SK-N-SH (cell line): ENCODE data around the gene EIF1B. TPM values are rescaled to one million over a fixed set of nuclear protein-coding genes. Genes with fewer than 3 reads are reported as not detected.
A peak's percentile ranks its signal among the peaks of the same experiment; 100 is the strongest.

Experiments
- CTCF ChIA-PET: fragments of 300-600, 350-600 bp; formaldehyde crosslinking; extraction: SDS; loops from one replicate; lab custom pipeline; 2021; lab: Yijun Ruan, JAX
- POLR2A ChIA-PET: fragments of 350-600 bp; sonication (Branson Sonifier 250); formaldehyde crosslinking; extraction: SDS; loops from one replicate; lab custom pipeline; 2020; ENCODE audit warnings: antibody characterized with exemption, inconsistent platforms; lab: Yijun Ruan, JAX
- DNase-seq: peaks from one replicate; pipeline ENCODE4 v3.0.0; 2012
- H2AFZ ChIP-seq: fragments of 200-600 bp; sonication (generic); 2 replicates; pipeline ENCODE4 v1.8.1; 2016; ENCODE audit warnings: antibody characterized with exemption, mild to moderate bottlenecking, low read depth
- H3F3A ChIP-seq: fragments of 200-600 bp; sonication (generic); replicated peaks from 2 replicates; pipeline ENCODE3; 2016; ENCODE audit warnings: antibody characterized with exemption, mild to moderate bottlenecking; ENCODE audit not compliant: insufficient read depth
- H3K27ac ChIP-seq, 2 experiments: fragments of 200-500 bp in 1 of 2; fragments of 200-600 bp in 1 of 2; sonication (Bioruptor generic) in 1 of 2; sonication (generic), shearing (Covaris generic) in 1 of 2; 2 replicates each; pipeline versions ENCODE4 v1.5.1 to v1.6.1; 2014 to 2016; ENCODE audit warnings: low read depth in 2 of 2, inconsistent platforms in 1 of 2, low read length in 1 of 2, mild to moderate bottlenecking in 1 of 2, mixed read lengths in 1 of 2
- H3K27me3 ChIP-seq: fragments of 200-600 bp; sonication (generic), shearing (Covaris generic); 2 replicates; pipeline ENCODE4 v1.6.1; 2016; ENCODE audit warnings: mixed run types; ENCODE audit not compliant: insufficient read depth
- H3K36me3 ChIP-seq, 2 experiments: fragments of 200-500 bp in 1 of 2; fragments of 200-600 bp in 1 of 2; sonication (Bioruptor generic) in 1 of 2; sonication (generic) in 1 of 2; replicated peaks in 1 of 2; 2 replicates each; pipeline versions ENCODE3 to v1.5.1; 2014 to 2016; ENCODE audit warnings: low read length in 1 of 2, mild to moderate bottlenecking in 1 of 2; ENCODE audit not compliant: insufficient read depth in 2 of 2, control insufficient read depth in 1 of 2
- H3K4me1 ChIP-seq, 2 experiments: fragments of 200-500 bp in 1 of 2; fragments of 200-600 bp in 1 of 2; sonication (Bioruptor generic) in 1 of 2; sonication (generic), shearing (Covaris generic) in 1 of 2; 2 replicates each; pipeline versions ENCODE4 v1.5.1 to v1.6.1; 2014 to 2016; ENCODE audit warnings: low read depth in 1 of 2, low read length in 1 of 2, mixed run types in 1 of 2; ENCODE audit not compliant: insufficient read depth in 2 of 2, control insufficient read depth in 1 of 2
- H3K4me2 ChIP-seq: fragments of 200-600 bp; sonication (generic), shearing (Covaris generic); 2 replicates; pipeline ENCODE4 v1.6.1; 2017; ENCODE audit warnings: mixed run types
- H3K4me3 ChIP-seq, 2 experiments: fragments of 200-500 bp in 1 of 2; fragments of 200-600 bp in 1 of 2; sonication (Bioruptor generic) in 1 of 2; sonication (generic), shearing (Covaris generic) in 1 of 2; 2 replicates each; pipeline versions ENCODE4 v1.5.1 to v1.8.1; 2014 to 2016; ENCODE audit warnings: low read depth in 2 of 2, inconsistent platforms in 1 of 2, low read length in 1 of 2, mild to moderate bottlenecking in 1 of 2, mixed read lengths in 1 of 2, moderate library complexity in 1 of 2
- H3K79me2 ChIP-seq: fragments of 200-600 bp; sonication (generic); 2 replicates; pipeline ENCODE4 v1.8.1; 2017; ENCODE audit warnings: mild to moderate bottlenecking; ENCODE audit not compliant: insufficient read depth
- H3K9ac ChIP-seq: fragments of 200-600 bp; sonication (generic); 2 replicates; pipeline ENCODE4 v1.6.1; 2017; ENCODE audit warnings: mixed run types
- H3K9me2 ChIP-seq: fragments of 200-600 bp; sonication (generic); 2 replicates; pipeline ENCODE4 v1.6.1; 2017; ENCODE audit warnings: mixed run types
- H3K9me3 ChIP-seq: fragments of 200-600 bp; sonication (generic); 2 replicates; pipeline ENCODE4 v1.6.1; 2017; ENCODE audit warnings: mixed run types, mild to moderate bottlenecking, moderate library complexity
- H4K20me1 ChIP-seq: fragments of 200-600 bp; sonication (generic); 2 replicates; pipeline ENCODE4 v1.6.1; 2017; ENCODE audit warnings: mild to moderate bottlenecking, mixed run types; ENCODE audit not compliant: insufficient read depth
- ELF1 ChIP-seq: IDR thresholded peaks from 2 replicates; pipeline ENCODE4 v1.4.0; 2012
- EP300 ChIP-seq, 2 experiments: IDR thresholded peaks; 2 replicates each; pipeline versions ENCODE4 v1.4.0 to v1.6.1; 2012; ENCODE audit warnings: borderline replicate concordance in 1 of 2, low read depth in 1 of 2, low read length in 1 of 2
- EZH2phosphoT487 ChIP-seq: fragments of 200-600 bp; sonication (generic); IDR thresholded peaks from 2 replicates; pipeline ENCODE4 v1.6.1; 2017; ENCODE audit warnings: low read depth, mixed run types, mild to moderate bottlenecking, antibody characterized with exemption, moderate library complexity, borderline replicate concordance
- FOSL2 ChIP-seq: IDR thresholded peaks from 2 replicates; pipeline ENCODE4 v1.4.0; 2012; ENCODE audit warnings: low read depth, mild to moderate bottlenecking, moderate library complexity, borderline replicate concordance
- FOXJ3 ChIP-seq: sonication (generic); formaldehyde crosslinking; IDR thresholded peaks from 2 replicates; pipeline ENCODE4 v1.5.1; 2020; ENCODE audit warnings: mild to moderate bottlenecking, missing genetic modification reagents
- GABPA ChIP-seq: IDR thresholded peaks from 2 replicates; pipeline ENCODE4 v1.4.0; 2012; ENCODE audit warnings: low read depth, mild to moderate bottlenecking
- GATA2 ChIP-seq: sonication (generic); formaldehyde crosslinking; IDR thresholded peaks from 2 replicates; pipeline ENCODE4 v1.5.0; 2020; ENCODE audit warnings: mild to moderate bottlenecking, missing genetic modification reagents
- JUND ChIP-seq: IDR thresholded peaks from 2 replicates; pipeline ENCODE4 v1.4.0; 2012
- NFIC ChIP-seq: IDR thresholded peaks from 2 replicates; pipeline ENCODE4 v1.4.0; 2012; ENCODE audit warnings: borderline replicate concordance
- NRF1 ChIP-seq: IDR thresholded peaks from 2 replicates; pipeline ENCODE4 v1.6.1; 2012; ENCODE audit warnings: low read depth, mild to moderate bottlenecking, low read length
- POLR2AphosphoS5 ChIP-seq: IDR thresholded peaks from 2 replicates; pipeline ENCODE4 v1.6.1; 2012; ENCODE audit warnings: low read depth, low read length
- RCOR1 ChIP-seq: fragments of 150-350 bp; IDR thresholded peaks from 2 replicates; pipeline ENCODE4 v1.6.1; 2017; ENCODE audit warnings: antibody characterized with exemption, low read length
- RFX5 ChIP-seq: IDR thresholded peaks from 2 replicates; pipeline ENCODE4 v1.6.1; 2012; ENCODE audit warnings: mild to moderate bottlenecking, improper control_type of control experiment, low read length
- RXRA ChIP-seq: IDR thresholded peaks from 2 replicates; pipeline ENCODE4 v1.4.0; 2012; ENCODE audit warnings: low read depth, mild to moderate bottlenecking, borderline replicate concordance
- SMC3 ChIP-seq: IDR thresholded peaks from 2 replicates; pipeline ENCODE4 v1.6.1; 2012; ENCODE audit warnings: low read depth, low read length, improper control_type of control experiment
- TAF1 ChIP-seq: IDR thresholded peaks from 2 replicates; pipeline ENCODE4 v1.6.1; 2012; ENCODE audit warnings: low read depth, mild to moderate bottlenecking, low read length, moderate library complexity, borderline replicate concordance
- TCF12 ChIP-seq: IDR thresholded peaks from 2 replicates; pipeline ENCODE4 v1.4.0; 2012
- TEAD4 ChIP-seq: IDR thresholded peaks from 2 replicates; pipeline ENCODE4 v1.4.0; 2012; ENCODE audit warnings: mild to moderate bottlenecking, borderline replicate concordance; ENCODE audit not compliant: insufficient read depth
- YY1 ChIP-seq: IDR thresholded peaks from 2 replicates; pipeline ENCODE4 v1.4.0; 2012; ENCODE audit warnings: low read depth, mild to moderate bottlenecking
- WGBS: methylation state at CpG from one replicate; pipeline ENCODE4 v1.1.6; 2017; ENCODE audit warnings: low lambda C conversion rate; 5-methylcytosine and 5-hydroxymethylcytosine counted together
- polyA plus RNA-seq, 3 experiments: library from polyadenylated mRNA; depleted of rRNA; stranded (reverse); fragments of >200 nt; gene quantifications; 2 replicates each; pipeline ENCODE4 v1.2.3, GENCODE V29; 2012
- TF ChIP-seq, protein P1 (sequence below): IDR thresholded peaks from 2 replicates; pipeline ENCODE4; 2012
- TF ChIP-seq, protein P2 (sequence below): fragments of 150-350 bp; IDR thresholded peaks from 2 replicates; pipeline ENCODE4 v1.6.1; 2017; ENCODE audit warnings: antibody characterized with exemption, low read length, low read depth, borderline replicate concordance
- TF ChIP-seq, protein P3 (sequence below): IDR thresholded peaks from 2 replicates; pipeline ENCODE4 v1.4.0; 2012; ENCODE audit warnings: low read depth, borderline replicate concordance

Gene EIF1B
- polyA plus RNA-seq, 1 of the 3 experiments (the other 2 are of a cell fraction): 22.9 TPM

DNA sequence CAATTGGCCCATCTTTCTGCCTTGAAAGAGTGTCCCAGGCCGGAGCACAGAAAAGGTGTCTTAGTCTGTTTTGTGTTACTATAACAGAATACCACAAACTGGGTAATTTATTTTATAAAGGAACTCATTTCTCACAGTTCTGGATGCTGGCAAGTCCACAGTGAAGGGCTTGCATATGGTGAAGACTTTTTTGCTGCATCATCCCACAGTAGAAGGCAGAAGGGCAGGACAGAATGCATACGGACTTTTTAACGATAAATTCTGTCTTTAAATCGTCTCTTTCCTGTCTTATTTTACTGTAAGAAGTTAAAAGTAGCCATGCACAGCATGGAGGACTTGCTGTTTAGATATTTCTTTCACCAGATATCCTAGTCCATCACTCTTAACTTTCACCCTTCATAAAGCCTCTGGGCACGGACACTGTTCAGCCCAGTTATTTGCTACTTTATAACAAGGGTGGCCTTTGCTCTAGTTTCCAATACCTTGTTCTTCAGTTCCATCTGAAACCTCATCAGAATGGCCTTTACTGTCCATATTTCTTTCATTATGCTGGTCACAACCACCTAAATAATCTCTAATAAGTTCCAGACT lies 10.3 kb upstream of the EIF1B start:
- H3K4me2 ChIP-seq: peak overlapping the region; percentile 3; the same call in 1 of the 2 replicates
- no peak for DNase-seq
- no peaks in the 10 kb centered on the region for H4K20me1 ChIP-seq
- no peaks in the 10 kb centered on the region for H3K79me2 ChIP-seq
- H3K4me1 ChIP-seq: peaks cover 0 to 3% of the 10 kb centered on the region in 2 experiments; a peak in 1 of 4 replicates
- no peaks in the 10 kb centered on the region for H3K36me3 ChIP-seq
- peak overlapping the region; percentile 63; the same call in 1 of the 2 replicates for H2AFZ ChIP-seq
- H3K9ac ChIP-seq: no peak overlapping the region
- ChIA-PET CTCF (no interaction called here), POLR2A (no interaction called here)
- TF ChIP-seq SMC3 (no peak), NRF1 (no peak), ELF1 (no peak), EP300 (IDR thresholded peaks at IDR 0.05; ENCODE audit: borderline replicate concordance in 1 of 2, low read depth in 1 of 2, low read length in 1 of 2) (no peak), POLR2AphosphoS5 (no peak), FOXJ3 (CRISPR knock-in tag) (no peak), TAF1 (no peak), RCOR1 (no peak), YY1 (no peak), FOSL2 (no peak)
- TF ChIP-seq, protein P1, sequence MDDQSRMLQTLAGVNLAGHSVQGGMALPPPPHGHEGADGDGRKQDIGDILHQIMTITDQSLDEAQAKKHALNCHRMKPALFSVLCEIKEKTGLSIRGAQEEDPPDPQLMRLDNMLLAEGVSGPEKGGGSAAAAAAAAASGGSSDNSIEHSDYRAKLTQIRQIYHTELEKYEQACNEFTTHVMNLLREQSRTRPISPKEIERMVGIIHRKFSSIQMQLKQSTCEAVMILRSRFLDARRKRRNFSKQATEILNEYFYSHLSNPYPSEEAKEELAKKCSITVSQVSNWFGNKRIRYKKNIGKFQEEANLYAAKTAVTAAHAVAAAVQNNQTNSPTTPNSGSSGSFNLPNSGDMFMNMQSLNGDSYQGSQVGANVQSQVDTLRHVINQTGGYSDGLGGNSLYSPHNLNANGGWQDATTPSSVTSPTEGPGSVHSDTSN: no peak
- TF ChIP-seq, protein P2, sequence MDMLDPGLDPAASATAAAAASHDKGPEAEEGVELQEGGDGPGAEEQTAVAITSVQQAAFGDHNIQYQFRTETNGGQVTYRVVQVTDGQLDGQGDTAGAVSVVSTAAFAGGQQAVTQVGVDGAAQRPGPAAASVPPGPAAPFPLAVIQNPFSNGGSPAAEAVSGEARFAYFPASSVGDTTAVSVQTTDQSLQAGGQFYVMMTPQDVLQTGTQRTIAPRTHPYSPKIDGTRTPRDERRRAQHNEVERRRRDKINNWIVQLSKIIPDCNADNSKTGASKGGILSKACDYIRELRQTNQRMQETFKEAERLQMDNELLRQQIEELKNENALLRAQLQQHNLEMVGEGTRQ: no peak
- 85% methylated on average over 5 of the region's 5 CpGs for WGBS
- peak overlapping the region; percentile 61 to 72 for H3K27ac ChIP-seq
- H3K27me3 ChIP-seq: no peaks in the 10 kb centered on the region
- H3F3A ChIP-seq: no peaks in the 10 kb centered on the region
- H3K4me3 ChIP-seq: no peak overlapping the region
- H3K9me3 ChIP-seq: no peaks in the 10 kb centered on the region
- H3K9me2 ChIP-seq: no peaks in the 10 kb centered on the region

DNA sequence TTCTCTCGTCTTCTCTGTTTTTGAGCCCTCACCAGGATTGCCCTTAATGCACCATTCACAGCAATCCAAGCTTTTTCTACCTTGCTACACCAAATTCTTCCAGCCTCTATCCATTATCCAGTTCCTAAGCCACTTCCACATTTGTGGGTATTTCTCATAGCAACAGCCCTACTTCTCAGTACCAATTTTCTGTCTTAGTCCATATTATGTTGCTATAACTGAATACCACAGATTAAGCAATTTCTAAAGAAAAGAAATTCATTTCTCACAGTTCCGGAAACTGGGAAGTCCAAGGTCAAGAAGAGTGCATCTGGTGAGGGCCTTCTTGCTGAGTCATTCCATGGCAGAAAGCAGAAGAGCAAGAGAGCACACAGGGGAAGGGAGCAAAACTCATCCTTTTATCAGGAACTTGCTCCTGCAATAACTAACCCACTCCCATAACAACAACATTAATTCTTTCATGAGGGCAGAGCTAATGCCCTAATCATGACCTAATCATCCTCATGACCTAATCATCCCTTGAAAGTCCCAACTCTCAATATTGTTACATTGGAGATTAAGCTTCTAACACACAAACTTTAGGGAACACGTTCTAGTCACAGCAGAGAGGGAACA lies 9.7 kb upstream of the EIF1B start:
- CTCF ChIA-PET: interaction anchor here (2.4 kb wide), 1 partner anchor 9 kb away, joined by 11 read pairs; the partner anchor contains the start of gene EIF1B
- POLR2A ChIA-PET: no interaction called here
- WGBS: 56% methylated on average over 3 of the region's 3 CpGs

More for the DNA sequence above, 9.7 kb upstream of the EIF1B start:
- Histone ChIP-seq H3K27me3 (no peaks in the 10 kb centered on the region), H2AFZ (peak overlapping the region; percentile 63; the same call in 1 of the 2 replicates), H3K9me3 (no peaks in the 10 kb centered on the region), H4K20me1 (no peaks in the 10 kb centered on the region), H3K9ac (no peak overlapping the region), H3K9me2 (no peaks in the 10 kb centered on the region), H3K27ac (peak overlapping the region; percentile 61 to 72), H3K36me3 (no peaks in the 10 kb centered on the region), H3K79me2 (no peaks in the 10 kb centered on the region), H3K4me3 (no peak overlapping the region), H3F3A (no peaks in the 10 kb centered on the region), H3K4me1 (no peaks in the 10 kb centered on the region; a peak in 1 of 4 replicates), H3K4me2 (peak overlapping the region; percentile 3; the same call in 1 of the 2 replicates)
- TF ChIP-seq FOSL2 (peak; percentile 46), TCF12 (0 out of 2 replicates have a peak, but pooled peaks have one; percentile 13), TAF1 (peak; percentile 42; the same call in 1 of the 2 replicates), RCOR1 (no peak), NFIC (no peak), ELF1 (no peak), RXRA (peak; percentile 73), GABPA (no peak), TEAD4 (no peak), POLR2AphosphoS5 (no peak), JUND (peak; percentile 15; the same call in 1 of the 2 replicates), RFX5 (no peak), EZH2phosphoT487 (no peak), GATA2 (no peak), EP300 (IDR thresholded peaks at IDR 0.05; ENCODE audit: borderline replicate concordance in 1 of 2, low read depth in 1 of 2, low read length in 1 of 2) (peak in 1 of 2 experiments; percentile 29; a peak in 1 of 4 replicates)
- TF ChIP-seq, protein P2: no peak
- TF ChIP-seq, protein P3, sequence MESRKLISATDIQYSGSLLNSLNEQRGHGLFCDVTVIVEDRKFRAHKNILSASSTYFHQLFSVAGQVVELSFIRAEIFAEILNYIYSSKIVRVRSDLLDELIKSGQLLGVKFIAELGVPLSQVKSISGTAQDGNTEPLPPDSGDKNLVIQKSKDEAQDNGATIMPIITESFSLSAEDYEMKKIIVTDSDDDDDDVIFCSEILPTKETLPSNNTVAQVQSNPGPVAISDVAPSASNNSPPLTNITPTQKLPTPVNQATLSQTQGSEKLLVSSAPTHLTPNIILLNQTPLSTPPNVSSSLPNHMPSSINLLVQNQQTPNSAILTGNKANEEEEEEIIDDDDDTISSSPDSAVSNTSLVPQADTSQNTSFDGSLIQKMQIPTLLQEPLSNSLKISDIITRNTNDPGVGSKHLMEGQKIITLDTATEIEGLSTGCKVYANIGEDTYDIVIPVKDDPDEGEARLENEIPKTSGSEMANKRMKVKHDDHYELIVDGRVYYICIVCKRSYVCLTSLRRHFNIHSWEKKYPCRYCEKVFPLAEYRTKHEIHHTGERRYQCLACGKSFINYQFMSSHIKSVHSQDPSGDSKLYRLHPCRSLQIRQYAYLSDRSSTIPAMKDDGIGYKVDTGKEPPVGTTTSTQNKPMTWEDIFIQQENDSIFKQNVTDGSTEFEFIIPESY: no peak
- no peak for DNase-seq
